Loucy (cell line): ENCODE results near the gene TOR3A.

Source experiments
- EZH2phosphoT487 ChIP-seq: fragments of 200-600 bp; IDR thresholded peaks from 2 replicates; pipeline ENCODE4 v1.6.1; 2018; ENCODE audit warnings: antibody characterized with exemption, mild to moderate bottlenecking, moderate library complexity, borderline replicate concordance
- TF ChIP-seq, protein P1 (sequence below): fragments of 200-600 bp; sonication (generic); conservative IDR thresholded peaks from 2 replicates; pipeline ENCODE4 v1.5.1; 2014; ENCODE audit warnings: mild to moderate bottlenecking, antibody characterized with exemption, low read length

DNA sequence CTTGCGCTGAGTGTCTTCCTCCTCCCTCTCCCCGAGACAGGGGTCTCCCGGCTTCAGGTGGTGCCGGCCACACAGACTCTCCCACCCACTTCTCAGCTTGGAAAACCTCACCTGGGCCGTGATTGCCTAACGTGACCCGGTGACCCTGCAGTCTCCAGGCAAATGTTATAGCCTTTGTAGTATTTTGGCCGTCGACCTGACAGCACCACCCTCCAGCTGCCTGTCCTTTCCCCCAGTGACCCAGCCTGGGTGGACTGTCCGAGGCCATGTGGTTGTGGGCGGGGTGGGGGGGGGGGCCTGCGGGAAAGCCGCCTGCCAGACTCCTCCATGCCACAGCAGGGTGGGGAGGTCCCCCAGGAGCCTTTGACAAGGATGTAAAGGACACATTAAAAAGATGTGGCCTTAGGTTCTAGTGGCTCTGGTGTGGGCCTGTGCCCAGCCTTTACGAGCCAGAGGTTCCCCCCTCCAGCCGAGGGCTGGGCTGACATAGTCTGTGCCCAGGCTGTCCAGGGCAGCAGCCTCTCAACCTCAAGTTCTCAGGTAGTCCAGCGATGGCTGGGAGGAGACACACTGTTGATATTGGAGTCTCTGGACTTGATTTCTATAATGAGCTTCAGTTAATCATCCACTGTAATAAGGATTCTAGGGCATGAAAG, 8.1 kb downstream of the TOR3A start:
- TF ChIP-seq, protein P1, sequence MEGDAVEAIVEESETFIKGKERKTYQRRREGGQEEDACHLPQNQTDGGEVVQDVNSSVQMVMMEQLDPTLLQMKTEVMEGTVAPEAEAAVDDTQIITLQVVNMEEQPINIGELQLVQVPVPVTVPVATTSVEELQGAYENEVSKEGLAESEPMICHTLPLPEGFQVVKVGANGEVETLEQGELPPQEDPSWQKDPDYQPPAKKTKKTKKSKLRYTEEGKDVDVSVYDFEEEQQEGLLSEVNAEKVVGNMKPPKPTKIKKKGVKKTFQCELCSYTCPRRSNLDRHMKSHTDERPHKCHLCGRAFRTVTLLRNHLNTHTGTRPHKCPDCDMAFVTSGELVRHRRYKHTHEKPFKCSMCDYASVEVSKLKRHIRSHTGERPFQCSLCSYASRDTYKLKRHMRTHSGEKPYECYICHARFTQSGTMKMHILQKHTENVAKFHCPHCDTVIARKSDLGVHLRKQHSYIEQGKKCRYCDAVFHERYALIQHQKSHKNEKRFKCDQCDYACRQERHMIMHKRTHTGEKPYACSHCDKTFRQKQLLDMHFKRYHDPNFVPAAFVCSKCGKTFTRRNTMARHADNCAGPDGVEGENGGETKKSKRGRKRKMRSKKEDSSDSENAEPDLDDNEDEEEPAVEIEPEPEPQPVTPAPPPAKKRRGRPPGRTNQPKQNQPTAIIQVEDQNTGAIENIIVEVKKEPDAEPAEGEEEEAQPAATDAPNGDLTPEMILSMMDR, result no peak
- TF ChIP-seq EZH2phosphoT487, result no peak
